HG02852 (cell line): ENCODE data around the gene GRAMD2A.

ENCODE experiments used
- ATAC-seq: cut with Tn5 transposase; IDR thresholded peaks from one replicate; pipeline ENCODE4 v1.9.1; 2021; ENCODE audit warnings: mild to moderate bottlenecking, moderate library complexity; ENCODE audit not compliant: unreplicated experiment

GRAMD2A gene

GRCh38 chr15:72220687-72221086 is 23.1 kb upstream of the GRAMD2A start:
- ATAC-seq: no peak

- no peak for ATAC-seq
These were observed 19.6 kb upstream of the GRAMD2A start for GRCh38 chr15:72217216-72217615.

GRCh38 chr15:72216079-72216478 is 18.5 kb upstream of the GRAMD2A start:
- ATAC-seq: no peak

- no peak for ATAC-seq
These were observed 10.0 kb upstream of the GRAMD2A start for GRCh38 chr15:72207558-72208085.

- no peak for ATAC-seq
These were observed 9.1 kb upstream of the GRAMD2A start for GRCh38 chr15:72206677-72207000.

- no peak for ATAC-seq
These were observed 8.5 kb upstream of the GRAMD2A start for GRCh38 chr15:72205896-72206676.

GRCh38 chr15:72205273-72205672 is 7.7 kb upstream of the GRAMD2A start:
- ATAC-seq: no peak

- no peak for ATAC-seq
These were observed 5.9 kb upstream of the GRAMD2A start for GRCh38 chr15:72203507-72203837.

GRCh38 chr15:72202801-72203506 is 5.4 kb upstream of the GRAMD2A start:
- no peak for ATAC-seq

GRCh38 chr15:72202302-72202701 is 4.7 kb upstream of the GRAMD2A start:
- ATAC-seq: no peak

- ATAC-seq: no peak
These were observed 3.9 kb upstream of the GRAMD2A start for GRCh38 chr15:72201391-72201921.

- ATAC-seq: no peak
These were observed 3.0 kb upstream of the GRAMD2A start for GRCh38 chr15:72200395-72201237.

- ATAC-seq: no peak
These were observed 2.2 kb upstream of the GRAMD2A start for GRCh38 chr15:72199721-72200212.

GRCh38 chr15:72199205-72199515 is 1.6 kb upstream of the GRAMD2A start:
- no peak for ATAC-seq

- ATAC-seq: no peak
These were observed 993 bp upstream of the GRAMD2A start for GRCh38 chr15:72198356-72199204.

GRCh38 chr15:72197041-72197459 is 537 bp downstream of the GRAMD2A start:
- ATAC-seq: no peak

- no peak for ATAC-seq
These were observed 1.1 kb downstream of the GRAMD2A start for GRCh38 chr15:72196409-72197040.

- no peak for ATAC-seq
These were observed 2.5 kb downstream of the GRAMD2A start for GRCh38 chr15:72195101-72195511.

- no peak for ATAC-seq
These were observed 3.7 kb downstream of the GRAMD2A start for GRCh38 chr15:72193836-72194396.
